IMR-90 (cell line): ENCODE measurements around the gene ACOX2. TPM values are rescaled to one million over a fixed set of nuclear protein-coding genes. Genes with fewer than 3 reads are reported as not detected.

Experiments used
- CHD1 ChIP-seq: IDR thresholded peaks from 2 replicates; pipeline ENCODE4 v1.6.1; 2012; ENCODE audit warnings: low read depth, low read length, improper control_type of control experiment
- POLR2A ChIP-seq: IDR thresholded peaks from 2 replicates; pipeline ENCODE4 v1.6.1; 2012; ENCODE audit warnings: mild to moderate bottlenecking, low read depth, low read length
- RCOR1 ChIP-seq: IDR thresholded peaks from 2 replicates; pipeline ENCODE4 v1.6.1; 2012; ENCODE audit warnings: mild to moderate bottlenecking, low read length, improper control_type of control experiment; ENCODE audit not compliant: insufficient replicate concordance
- polyA plus RNA-seq, 3 experiments: library from polyadenylated mRNA; depleted of rRNA; stranded (reverse); fragments of >200 nt; gene quantifications; 2 replicates each; pipeline ENCODE4 v1.2.3, GENCODE V29; 2012; ENCODE audit warnings: low replicate concordance in 1 of 3
- total RNA-seq: library from RNA; depleted of rRNA; stranded (reverse); fragments of >200 nt; gene quantifications from 2 replicates; pipeline ENCODE4 v1.2.3, GENCODE V29; 2012

The ACOX2 gene
- total and polyA plus RNA-seq, 2 of the 4 experiments (the other 2 are of a cell fraction) = 15.6 to 32.9 TPM

DNA sequence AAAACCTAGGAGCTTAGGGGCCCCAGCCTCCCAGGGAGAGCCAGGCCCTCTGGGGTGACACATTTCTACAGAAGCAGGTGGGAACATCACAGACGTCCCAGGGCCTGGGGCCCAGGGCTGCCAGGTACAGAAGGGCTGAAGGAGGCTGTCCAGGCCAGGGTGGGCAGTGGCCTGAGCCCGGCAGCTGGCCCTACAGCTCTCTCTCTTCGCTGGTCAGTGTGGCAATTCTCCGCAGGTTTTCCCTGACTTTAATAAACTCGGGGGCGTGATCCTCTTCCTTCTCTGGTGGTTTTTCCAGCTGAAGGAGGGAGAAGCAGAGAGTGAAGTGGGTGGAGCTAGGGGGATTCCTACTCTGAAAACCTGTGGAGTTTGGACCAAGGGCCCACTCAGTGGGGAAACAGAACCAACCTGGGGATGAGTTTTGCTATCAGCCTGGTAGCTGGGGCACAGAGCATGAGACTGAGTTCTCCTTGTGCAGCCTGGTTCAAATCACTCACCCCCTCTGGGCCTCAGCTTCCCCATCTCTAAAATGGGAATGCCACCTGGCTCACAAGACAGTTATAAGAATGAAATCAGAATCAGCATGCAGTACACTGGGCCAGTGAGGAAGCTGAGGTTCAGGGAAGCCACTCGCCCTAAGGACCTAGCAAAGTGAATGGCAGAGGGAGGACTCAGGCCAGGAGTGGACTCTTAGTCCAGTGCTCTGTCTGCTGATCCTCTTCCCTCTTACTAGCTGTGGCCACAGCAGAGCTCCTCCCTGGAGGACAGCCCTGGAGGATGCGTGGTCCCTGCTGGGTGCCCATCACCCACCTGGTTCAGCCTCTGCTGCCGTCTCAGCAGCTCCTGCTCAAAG, 29.6 kb upstream of the ACOX2 start (continued):
- TF ChIP-seq POLR2A (no peak), RCOR1 (no peak), CHD1 (no peak)
